ENCODE results near the gene OSBPL10. TPM values are rescaled to one million over a fixed set of nuclear protein-coding genes. Genes with fewer than 3 reads are reported as not detected.
"Not testable (repeated sequence)": the region's sequence is repeated elsewhere in the genome, so short reads cannot be mapped to it uniquely, and the experiment has no call there.

OSBPL10 gene
- total RNA-seq, 2 donors from 2014 or later, result 0.90 to 11.5 TPM

- H3K9me3 Mint-ChIP-seq, result no peaks in the 10 kb centered on the region
- no peaks in the 10 kb centered on the region for H3K36me3 Mint-ChIP-seq (ENCODE audit: low read depth)
- H3K27me3 Mint-ChIP-seq, result peaks cover 34% of the 10 kb centered on the region
- no peak overlapping the region for H3K27ac Mint-ChIP-seq
- no peaks in the 10 kb centered on the region for H3K4me1 Mint-ChIP-seq
- H3K4me3 Mint-ChIP-seq, result no peak overlapping the region
- no peak for ATAC-seq (replicated peaks)
Observed at GRCh38 chr3:32002561-32003368, 21.7 kb upstream of the OSBPL10 start.

GRCh38 chr3:32000877-32001276 is 19.8 kb upstream of the OSBPL10 start:
- Mint-ChIP-seq H3K27ac (no peak overlapping the region), H3K4me3 (no peak overlapping the region), H3K27me3 (peaks cover 25% of the 10 kb centered on the region), H3K36me3 (ENCODE audit: low read depth) (no peaks in the 10 kb centered on the region), H3K9me3 (no peaks in the 10 kb centered on the region), H3K4me1 (no peaks in the 10 kb centered on the region)
- ATAC-seq (replicated peaks), result no peak

GRCh38 chr3:31999907-32000439 is 18.9 kb upstream of the OSBPL10 start:
- Mint-ChIP-seq H3K4me3 (no peak overlapping the region), H3K27ac (no peak overlapping the region), H3K4me1 (no peaks in the 10 kb centered on the region), H3K36me3 (ENCODE audit: low read depth) (no peaks in the 10 kb centered on the region), H3K9me3 (no peaks in the 10 kb centered on the region), H3K27me3 (peaks cover 23% of the 10 kb centered on the region)
- ATAC-seq (replicated peaks), result peak; percentile 29

GRCh38 chr3:31997500-31997899 is 16.4 kb upstream of the OSBPL10 start:
- peaks cover 6% of the 10 kb centered on the region for H3K9me3 Mint-ChIP-seq
- no peak for ATAC-seq (replicated peaks)
- H3K27ac Mint-ChIP-seq, result no peak overlapping the region
- H3K4me3 Mint-ChIP-seq, result no peak overlapping the region
- no peaks in the 10 kb centered on the region for H3K36me3 Mint-ChIP-seq (ENCODE audit: low read depth)
- no peaks in the 10 kb centered on the region for H3K4me1 Mint-ChIP-seq
- peaks cover 21% of the 10 kb centered on the region for H3K27me3 Mint-ChIP-seq

GRCh38 chr3:31996195-31996594 is 15.1 kb upstream of the OSBPL10 start:
- ATAC-seq (replicated peaks), result peak; percentile 85
- H3K36me3 Mint-ChIP-seq (ENCODE audit: low read depth), result no peaks in the 10 kb centered on the region
- peaks cover 20% of the 10 kb centered on the region for H3K27me3 Mint-ChIP-seq
- H3K4me3 Mint-ChIP-seq, result no peak overlapping the region
- H3K9me3 Mint-ChIP-seq, result peaks cover 8% of the 10 kb centered on the region
- no peak overlapping the region for H3K27ac Mint-ChIP-seq
- no peaks in the 10 kb centered on the region for H3K4me1 Mint-ChIP-seq

GRCh38 chr3:31995026-31995425 is 14.0 kb upstream of the OSBPL10 start:
- ATAC-seq (replicated peaks); H3K27ac Mint-ChIP-seq; H3K9me3 Mint-ChIP-seq; H3K4me3 Mint-ChIP-seq; H3K4me1 Mint-ChIP-seq; H3K36me3 Mint-ChIP-seq (ENCODE audit: low read depth): not testable (repeated sequence)
- peaks cover 20% of the 10 kb centered on the region for H3K27me3 Mint-ChIP-seq

- Mint-ChIP-seq H3K4me1 (no peaks in the 10 kb centered on the region), H3K27ac (no peak overlapping the region), H3K36me3 (ENCODE audit: low read depth) (no peaks in the 10 kb centered on the region), H3K9me3 (peaks cover 8% of the 10 kb centered on the region), H3K27me3 (peaks cover 20% of the 10 kb centered on the region), H3K4me3 (no peak overlapping the region)
- ATAC-seq (replicated peaks), result no peak
Observed at GRCh38 chr3:31993843-31994242, 12.8 kb upstream of the OSBPL10 start.

- not testable (repeated sequence) for H3K36me3 Mint-ChIP-seq (ENCODE audit: low read depth); ATAC-seq (replicated peaks); H3K4me3 Mint-ChIP-seq; H3K4me1 Mint-ChIP-seq; H3K27ac Mint-ChIP-seq; H3K9me3 Mint-ChIP-seq
- H3K27me3 Mint-ChIP-seq, result peaks cover 24% of the 10 kb centered on the region
Observed at GRCh38 chr3:31992995-31993394, 11.9 kb upstream of the OSBPL10 start.

- no peak overlapping the region for H3K4me3 Mint-ChIP-seq
- no peaks in the 10 kb centered on the region for H3K4me1 Mint-ChIP-seq
- peaks cover 3% of the 10 kb centered on the region for H3K9me3 Mint-ChIP-seq
- H3K36me3 Mint-ChIP-seq (ENCODE audit: low read depth), result no peaks in the 10 kb centered on the region
- peaks cover 18% of the 10 kb centered on the region for H3K27me3 Mint-ChIP-seq
- ATAC-seq (replicated peaks), result no peak
- no peak overlapping the region for H3K27ac Mint-ChIP-seq
Observed at GRCh38 chr3:31988271-31988670, 7.2 kb upstream of the OSBPL10 start.

- no peak for ATAC-seq (replicated peaks)
- peaks cover 30% of the 10 kb centered on the region for H3K27me3 Mint-ChIP-seq
- H3K9me3 Mint-ChIP-seq, result no peaks in the 10 kb centered on the region
- no peak overlapping the region for H3K4me3 Mint-ChIP-seq
- H3K4me1 Mint-ChIP-seq, result no peaks in the 10 kb centered on the region
- H3K36me3 Mint-ChIP-seq (ENCODE audit: low read depth), result no peaks in the 10 kb centered on the region
- no peak overlapping the region for H3K27ac Mint-ChIP-seq
Observed at GRCh38 chr3:31985831-31986230, 4.8 kb upstream of the OSBPL10 start.

GRCh38 chr3:31984321-31984720 is 3.3 kb upstream of the OSBPL10 start:
- H3K4me3 Mint-ChIP-seq, result no peak overlapping the region
- no peaks in the 10 kb centered on the region for H3K9me3 Mint-ChIP-seq
- peaks cover 34% of the 10 kb centered on the region for H3K27me3 Mint-ChIP-seq
- no peak overlapping the region for H3K27ac Mint-ChIP-seq
- H3K4me1 Mint-ChIP-seq, result peaks cover 3% of the 10 kb centered on the region
- ATAC-seq (replicated peaks), result no peak
- H3K36me3 Mint-ChIP-seq (ENCODE audit: low read depth), result peaks cover 2% of the 10 kb centered on the region

- ATAC-seq (replicated peaks), result peak; percentile 42
- H3K36me3 Mint-ChIP-seq (ENCODE audit: low read depth), result peaks cover 9% of the 10 kb centered on the region
- peaks cover 13% of the 10 kb centered on the region for H3K4me1 Mint-ChIP-seq
- peak overlapping the region; percentile 75 for H3K4me3 Mint-ChIP-seq
- H3K27ac Mint-ChIP-seq, result no peak overlapping the region
- H3K27me3 Mint-ChIP-seq, result peaks cover 53% of the 10 kb centered on the region
- H3K9me3 Mint-ChIP-seq, result no peaks in the 10 kb centered on the region
Observed at GRCh38 chr3:31980530-31981205, 394 bp downstream of the OSBPL10 start.

GRCh38 chr3:31979001-31979697 is 1.9 kb downstream of the OSBPL10 start:
- peak; percentile 82 for ATAC-seq (replicated peaks)
- Mint-ChIP-seq H3K4me1 (peaks cover 13% of the 10 kb centered on the region), H3K27me3 (peaks cover 67% of the 10 kb centered on the region), H3K9me3 (no peaks in the 10 kb centered on the region), H3K36me3 (ENCODE audit: low read depth) (peaks cover 9% of the 10 kb centered on the region), H3K27ac (peak overlapping the region; percentile 72), H3K4me3 (peak overlapping the region; percentile 75)

- no peak for ATAC-seq (replicated peaks)
- H3K27me3 Mint-ChIP-seq, result peaks cover 68% of the 10 kb centered on the region
- peak overlapping the region; percentile 75 for H3K4me3 Mint-ChIP-seq
- peaks cover 9% of the 10 kb centered on the region for H3K36me3 Mint-ChIP-seq (ENCODE audit: low read depth)
- H3K27ac Mint-ChIP-seq, result peak overlapping the region; percentile 72
- peaks cover 13% of the 10 kb centered on the region for H3K4me1 Mint-ChIP-seq
- H3K9me3 Mint-ChIP-seq, result no peaks in the 10 kb centered on the region
Observed at GRCh38 chr3:31978553-31978952, 2.5 kb downstream of the OSBPL10 start.

Measured in activated T-helper 17 cell treated with anti-CD3 and anti-CD28 coated beads, Interleukin-2, amount 50 U/mL, for 72 hours (primary cell).